CD8-positive, alpha-beta memory T cell (primary cell): ENCODE results near the gene HRCT1. TPM values are rescaled to one million over a fixed set of nuclear protein-coding genes. Genes with fewer than 3 reads are reported as not detected.

Experiments
- CTCF ChIA-PET: fragments of 350-600 bp; sonication (Branson Sonifier 250); formaldehyde crosslinking; loops from one replicate; lab custom pipeline; 2021; ENCODE audit warnings: antibody characterized with exemption; lab: Charles Lee
- POLR2A ChIA-PET: fragments of 350-600 bp; sonication (Branson Sonifier 250); formaldehyde crosslinking; loops from one replicate; lab custom pipeline; 2021; ENCODE audit warnings: antibody characterized with exemption; lab: Charles Lee
- DNase-seq, 5 donors: peaks; one replicate each; pipeline versions ENCODE4 v3.0.0 to v3.0.0-alpha.2; 2020 to 2022; ENCODE audit warnings: mixed read lengths in 1 of 5
- H3K27ac ChIP-seq: one replicate; pipeline ENCODE4 v1.7.0; 2013; ENCODE audit warnings: low read depth, mild to moderate bottlenecking, low read length, moderate library complexity
- H3K27me3 ChIP-seq: 2 replicates; pipeline ENCODE4 v1.7.0; 2013; ENCODE audit warnings: low read length, mild to moderate bottlenecking; ENCODE audit not compliant: insufficient read depth, poor library complexity, severe bottlenecking
- H3K36me3 ChIP-seq: 2 replicates; pipeline ENCODE4 v1.7.0; 2013; ENCODE audit warnings: mild to moderate bottlenecking, low read length, moderate library complexity; ENCODE audit not compliant: insufficient read depth
- H3K4me1 ChIP-seq: 2 replicates; pipeline ENCODE4 v1.7.0; 2013; ENCODE audit warnings: mild to moderate bottlenecking, low read length, moderate library complexity; ENCODE audit not compliant: insufficient read depth
- H3K4me3 ChIP-seq: 2 replicates; pipeline ENCODE4 v1.7.0; 2013; ENCODE audit warnings: mild to moderate bottlenecking, low read length
- H3K9me3 ChIP-seq: 2 replicates; pipeline ENCODE4 v1.7.0; 2013; ENCODE audit warnings: mild to moderate bottlenecking, low read length
- H3K27ac Mint-ChIP-seq, 8 donors: one replicate each; pipeline ENCODE4 v1.8.0; 2020 to 2021; ENCODE audit warnings: mixed read lengths in 8 of 8, mild to moderate bottlenecking in 6 of 8, inconsistent platforms in 3 of 8, moderate library complexity in 3 of 8
- H3K27me3 Mint-ChIP-seq, 2 donors: one replicate each; pipeline ENCODE4 v1.8.0; 2020 to 2021; ENCODE audit warnings: mixed read lengths in 2 of 2, mild to moderate bottlenecking in 1 of 2, moderate library complexity in 1 of 2
- H3K36me3 Mint-ChIP-seq, 3 donors: one replicate each; pipeline ENCODE4 v1.8.0; 2020 to 2021; ENCODE audit warnings: mixed read lengths in 3 of 3, inconsistent platforms in 1 of 3, mild to moderate bottlenecking in 1 of 3
- H3K4me1 Mint-ChIP-seq, 3 donors: one replicate each; pipeline ENCODE4 v1.8.0; 2020 to 2021; ENCODE audit warnings: mixed read lengths in 3 of 3, inconsistent platforms in 1 of 3, mild to moderate bottlenecking in 1 of 3
- H3K4me3 Mint-ChIP-seq, 7 donors: one replicate each; pipeline ENCODE4 v1.8.0; 2020 to 2021; ENCODE audit warnings: mixed read lengths in 7 of 7, mild to moderate bottlenecking in 6 of 7, moderate library complexity in 4 of 7, inconsistent platforms in 2 of 7
- H3K9me3 Mint-ChIP-seq, 5 donors: one replicate each; pipeline ENCODE4 v1.8.0; 2020 to 2022; ENCODE audit warnings: mixed read lengths in 5 of 5, mild to moderate bottlenecking in 3 of 5, moderate library complexity in 2 of 5, inconsistent platforms in 1 of 5
- polyA plus RNA-seq: library from polyadenylated mRNA; unstranded; fragments of 300-500 nt; fragmentation: Illumina TruSeq; gene quantifications from one replicate; pipeline ENCODE4 v1.2.3, GENCODE V29; 2021
- total RNA-seq, 2 experiments: library from RNA; stranded (reverse); gene quantifications; one replicate each; pipeline ENCODE4 v1.2.3, GENCODE V29; 2021

HRCT1 gene
- total and polyA plus RNA-seq, 3 experiments from 2014 or later: not detected

GRCh38 chr9:35954942-35955546 is 49.0 kb downstream of the HRCT1 start:
- H3K27me3 ChIP-seq: peaks cover 4% of the 10 kb centered on the region
- peaks cover 3 to 5% (median 4%) of the 10 kb centered on the region in 3 donors for H3K4me1 Mint-ChIP-seq
- ChIA-PET POLR2A (no interaction called here), CTCF (interaction anchor here (0.9 to 3.6 kb wide), 10 partner anchors 10 to 415 kb away, joined by 3 to 19 read pairs (median 4); no protein-coding TSS in a partner anchor)
- H3K36me3 ChIP-seq: no peaks in the 10 kb centered on the region
- peak overlapping the region in 1 of 8 donors; percentile 1 for H3K27ac Mint-ChIP-seq
- no peaks in the 10 kb centered on the region for H3K4me1 ChIP-seq
- H3K27ac ChIP-seq: no peak overlapping the region
- H3K9me3 ChIP-seq: no peaks in the 10 kb centered on the region
- peaks cover 11 to 40% of the 10 kb centered on the region in 2 donors for H3K27me3 Mint-ChIP-seq
- H3K4me3 Mint-ChIP-seq: no peak overlapping the region
- no peak overlapping the region for H3K4me3 ChIP-seq
- H3K9me3 Mint-ChIP-seq: no peaks in the 10 kb centered on the region
- no peaks in the 10 kb centered on the region for H3K36me3 Mint-ChIP-seq
- peak in 4 of 5 donors; percentile 12 to 57 (median 48) for DNase-seq

- ChIA-PET POLR2A (no interaction called here), CTCF (interaction anchor here (0.9 to 3.6 kb wide), 4 partner anchors 11 to 67 kb away, joined by 3 to 19 read pairs (median 10); no protein-coding TSS in a partner anchor)
- Histone ChIP-seq H3K27ac (no peak overlapping the region), H3K36me3 (no peaks in the 10 kb centered on the region), H3K27me3 (peaks cover 4% of the 10 kb centered on the region), H3K4me1 (no peaks in the 10 kb centered on the region), H3K4me3 (no peak overlapping the region), H3K9me3 (no peaks in the 10 kb centered on the region)
- H3K27me3 Mint-ChIP-seq: peaks cover 11 to 44% of the 10 kb centered on the region in 2 donors
- H3K27ac Mint-ChIP-seq: no peak overlapping the region
- no peak for DNase-seq
- no peaks in the 10 kb centered on the region for H3K36me3 Mint-ChIP-seq
- peaks cover 3 to 5% (median 4%) of the 10 kb centered on the region in 3 donors for H3K4me1 Mint-ChIP-seq
- H3K9me3 Mint-ChIP-seq: no peaks in the 10 kb centered on the region
- H3K4me3 Mint-ChIP-seq: no peak overlapping the region
Observed at GRCh38 chr9:35956651-35957050, 50.6 kb downstream of the HRCT1 start.

Other genes with a start within 250 kb of the HRCT1 start
- gene RMRP, start 248.2 kb upstream of the HRCT1 start, total RNA-seq: over 10,000 TPM in 1 of 2 experiments, 1,000 to 10,000 TPM in 1; 7,718 to 11,549 TPM
- gene RMRP, start 248.2 kb upstream of the HRCT1 start, polyA plus RNA-seq: not detected
- 10 to 100 TPM; 18.5 to 20.0 TPM for gene CCDC107, start 247.9 kb upstream of the HRCT1 start, total RNA-seq
- gene CCDC107, start 247.9 kb upstream of the HRCT1 start, polyA plus RNA-seq: 105 TPM
- 10 to 100 TPM in 1 of 2 experiments, 1 to 10 TPM in 1; 7.7 to 10.7 TPM for gene ARHGEF39, start 241.0 kb upstream of the HRCT1 start, total RNA-seq
- gene ARHGEF39, start 241.0 kb upstream of the HRCT1 start, polyA plus RNA-seq: 1.2 TPM
- gene CA9, start 232.3 kb upstream of the HRCT1 start, total RNA-seq: under 1 TPM in 1 of 2 experiments, not detected in 1; 0.75 TPM
- not detected for gene CA9, start 232.3 kb upstream of the HRCT1 start, polyA plus RNA-seq
- 1 to 10 TPM; 6.6 to 7.3 TPM for gene TPM2, start 216.3 kb upstream of the HRCT1 start, total RNA-seq
- 0.22 TPM for gene TPM2, start 216.3 kb upstream of the HRCT1 start, polyA plus RNA-seq
- gene TLN1, start 174.0 kb upstream of the HRCT1 start, total RNA-seq: 100 to 1,000 TPM; 248 to 249 TPM
- 161 TPM for gene TLN1, start 174.0 kb upstream of the HRCT1 start, polyA plus RNA-seq
- 10 to 100 TPM; 38.0 to 38.6 TPM for gene CREB3, start 173.5 kb upstream of the HRCT1 start, total RNA-seq
- 53.6 TPM for gene CREB3, start 173.5 kb upstream of the HRCT1 start, polyA plus RNA-seq
- 10 to 100 TPM; 41.8 to 42.0 TPM for gene GBA2, start 157.0 kb upstream of the HRCT1 start, total RNA-seq
- gene GBA2, start 157.0 kb upstream of the HRCT1 start, polyA plus RNA-seq: 30.7 TPM
- gene RGP1, start 156.9 kb upstream of the HRCT1 start, total RNA-seq: 10 to 100 TPM; 19.9 to 21.9 TPM
- gene RGP1, start 156.9 kb upstream of the HRCT1 start, polyA plus RNA-seq: 10.6 TPM
- gene MSMP, start 151.9 kb upstream of the HRCT1 start, total RNA-seq: under 1 TPM; 0.51 to 0.63 TPM
- not detected for gene MSMP, start 151.9 kb upstream of the HRCT1 start, polyA plus RNA-seq
- gene NPR2, start 114.6 kb upstream of the HRCT1 start, total RNA-seq: 1 to 10 TPM; 5.2 to 8.6 TPM
- gene NPR2, start 114.6 kb upstream of the HRCT1 start, polyA plus RNA-seq: 0.26 TPM
- 1 to 10 TPM in 1 of 2 experiments, under 1 TPM in 1; 0.98 to 1.8 TPM for gene SPAG8, start 93.9 kb upstream of the HRCT1 start, total RNA-seq
- 0.79 TPM for gene SPAG8, start 93.9 kb upstream of the HRCT1 start, polyA plus RNA-seq
- 10 to 100 TPM; 65.1 to 71.7 TPM for gene HINT2, start 91.2 kb upstream of the HRCT1 start, total RNA-seq
- 69.4 TPM for gene HINT2, start 91.2 kb upstream of the HRCT1 start, polyA plus RNA-seq
- not detected for gene FAM221B, start 77.5 kb upstream of the HRCT1 start, total RNA-seq
- gene FAM221B, start 77.5 kb upstream of the HRCT1 start, polyA plus RNA-seq: not detected
- gene TMEM8B, start 77.0 kb upstream of the HRCT1 start, total RNA-seq: 1 to 10 TPM; 2.1 to 3.0 TPM
- 3.0 TPM for gene TMEM8B, start 77.0 kb upstream of the HRCT1 start, polyA plus RNA-seq
- gene OR13J1, start 35.8 kb upstream of the HRCT1 start, total RNA-seq: not detected
- gene OR13J1, start 35.8 kb upstream of the HRCT1 start, polyA plus RNA-seq: not detected
- gene SPAAR, start 3.3 kb downstream of the HRCT1 start, total RNA-seq: not detected
- gene SPAAR, start 3.3 kb downstream of the HRCT1 start, polyA plus RNA-seq: not detected
- gene OR2S2, start 52.0 kb downstream of the HRCT1 start, total RNA-seq: not detected
- not detected for gene OR2S2, start 52.0 kb downstream of the HRCT1 start, polyA plus RNA-seq
- 1 to 10 TPM; 3.7 to 4.3 TPM for gene RECK, start 130.7 kb downstream of the HRCT1 start, total RNA-seq
- 15.0 TPM for gene RECK, start 130.7 kb downstream of the HRCT1 start, polyA plus RNA-seq
- 10 to 100 TPM; 17.1 to 17.5 TPM for gene GLIPR2, start 230.5 kb downstream of the HRCT1 start, total RNA-seq
- 139 TPM for gene GLIPR2, start 230.5 kb downstream of the HRCT1 start, polyA plus RNA-seq